Ishikawa (cell line): ENCODE results near the gene CALHM2.

Experiments
- CREB1 ChIP-seq: IDR thresholded peaks from 2 replicates; pipeline ENCODE4 v1.6.1; 2012; ENCODE audit warnings: low read depth
- EP300 ChIP-seq: IDR thresholded peaks from 2 replicates; pipeline ENCODE4 v1.6.1; 2012; ENCODE audit warnings: borderline replicate concordance
- MAX ChIP-seq: IDR thresholded peaks from 2 replicates; pipeline ENCODE4 v1.6.1; 2012
- RAD21 ChIP-seq: IDR thresholded peaks from 2 replicates; pipeline ENCODE4 v1.6.1; 2012; ENCODE audit warnings: low read depth
- TAF1 ChIP-seq: IDR thresholded peaks from 2 replicates; pipeline ENCODE4 v1.6.1; 2012; ENCODE audit warnings: low read depth, mild to moderate bottlenecking
- YY1 ChIP-seq: IDR thresholded peaks from 2 replicates; pipeline ENCODE4 v1.6.1; 2012; ENCODE audit warnings: low read depth
- TF ChIP-seq, protein P1 (sequence below): IDR thresholded peaks from 2 replicates; pipeline ENCODE4 v1.6.1; 2012; ENCODE audit warnings: low read depth, mild to moderate bottlenecking

DNA sequence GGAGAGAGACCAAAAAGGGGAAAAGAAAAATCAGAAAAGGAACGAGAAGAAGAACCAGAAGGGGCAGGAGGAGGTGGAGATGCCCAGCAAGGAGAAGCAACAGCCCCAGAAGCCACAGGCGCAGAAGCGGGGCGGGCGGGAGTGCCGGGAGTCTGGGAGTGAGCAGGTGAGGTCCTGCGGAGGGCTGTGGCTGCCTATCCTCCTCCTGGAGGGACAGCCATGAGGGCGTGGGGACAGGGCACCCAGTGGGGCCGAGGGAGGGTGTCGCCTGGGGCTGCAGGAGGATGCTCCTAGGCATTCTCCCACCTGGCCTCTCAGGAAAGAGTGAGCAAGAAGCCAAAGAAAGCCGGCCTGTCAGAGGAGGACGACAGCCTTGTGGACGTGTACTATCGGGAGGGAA lies 11.8 kb downstream of the CALHM2 start:
- no peak for TF ChIP-seq EP300
- TF ChIP-seq YY1: no peak
- no peak for TF ChIP-seq MAX
- TF ChIP-seq, protein P1, sequence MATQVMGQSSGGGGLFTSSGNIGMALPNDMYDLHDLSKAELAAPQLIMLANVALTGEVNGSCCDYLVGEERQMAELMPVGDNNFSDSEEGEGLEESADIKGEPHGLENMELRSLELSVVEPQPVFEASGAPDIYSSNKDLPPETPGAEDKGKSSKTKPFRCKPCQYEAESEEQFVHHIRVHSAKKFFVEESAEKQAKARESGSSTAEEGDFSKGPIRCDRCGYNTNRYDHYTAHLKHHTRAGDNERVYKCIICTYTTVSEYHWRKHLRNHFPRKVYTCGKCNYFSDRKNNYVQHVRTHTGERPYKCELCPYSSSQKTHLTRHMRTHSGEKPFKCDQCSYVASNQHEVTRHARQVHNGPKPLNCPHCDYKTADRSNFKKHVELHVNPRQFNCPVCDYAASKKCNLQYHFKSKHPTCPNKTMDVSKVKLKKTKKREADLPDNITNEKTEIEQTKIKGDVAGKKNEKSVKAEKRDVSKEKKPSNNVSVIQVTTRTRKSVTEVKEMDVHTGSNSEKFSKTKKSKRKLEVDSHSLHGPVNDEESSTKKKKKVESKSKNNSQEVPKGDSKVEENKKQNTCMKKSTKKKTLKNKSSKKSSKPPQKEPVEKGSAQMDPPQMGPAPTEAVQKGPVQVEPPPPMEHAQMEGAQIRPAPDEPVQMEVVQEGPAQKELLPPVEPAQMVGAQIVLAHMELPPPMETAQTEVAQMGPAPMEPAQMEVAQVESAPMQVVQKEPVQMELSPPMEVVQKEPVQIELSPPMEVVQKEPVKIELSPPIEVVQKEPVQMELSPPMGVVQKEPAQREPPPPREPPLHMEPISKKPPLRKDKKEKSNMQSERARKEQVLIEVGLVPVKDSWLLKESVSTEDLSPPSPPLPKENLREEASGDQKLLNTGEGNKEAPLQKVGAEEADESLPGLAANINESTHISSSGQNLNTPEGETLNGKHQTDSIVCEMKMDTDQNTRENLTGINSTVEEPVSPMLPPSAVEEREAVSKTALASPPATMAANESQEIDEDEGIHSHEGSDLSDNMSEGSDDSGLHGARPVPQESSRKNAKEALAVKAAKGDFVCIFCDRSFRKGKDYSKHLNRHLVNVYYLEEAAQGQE: no peak
- no peak for TF ChIP-seq RAD21
- TF ChIP-seq CREB1: no peak
- no peak for TF ChIP-seq TAF1
